NCI-H2196 (cell line): ENCODE data around the gene BCL7A.
A peak's percentile ranks its signal among the peaks of the same experiment; 100 is the strongest.

Source experiments
- DNase-seq: peaks from one replicate; lab custom pipeline; 2025; ENCODE audit not compliant: unreplicated experiment; lab: John Stamatoyannopoulos, UW

Gene BCL7A

DNA sequence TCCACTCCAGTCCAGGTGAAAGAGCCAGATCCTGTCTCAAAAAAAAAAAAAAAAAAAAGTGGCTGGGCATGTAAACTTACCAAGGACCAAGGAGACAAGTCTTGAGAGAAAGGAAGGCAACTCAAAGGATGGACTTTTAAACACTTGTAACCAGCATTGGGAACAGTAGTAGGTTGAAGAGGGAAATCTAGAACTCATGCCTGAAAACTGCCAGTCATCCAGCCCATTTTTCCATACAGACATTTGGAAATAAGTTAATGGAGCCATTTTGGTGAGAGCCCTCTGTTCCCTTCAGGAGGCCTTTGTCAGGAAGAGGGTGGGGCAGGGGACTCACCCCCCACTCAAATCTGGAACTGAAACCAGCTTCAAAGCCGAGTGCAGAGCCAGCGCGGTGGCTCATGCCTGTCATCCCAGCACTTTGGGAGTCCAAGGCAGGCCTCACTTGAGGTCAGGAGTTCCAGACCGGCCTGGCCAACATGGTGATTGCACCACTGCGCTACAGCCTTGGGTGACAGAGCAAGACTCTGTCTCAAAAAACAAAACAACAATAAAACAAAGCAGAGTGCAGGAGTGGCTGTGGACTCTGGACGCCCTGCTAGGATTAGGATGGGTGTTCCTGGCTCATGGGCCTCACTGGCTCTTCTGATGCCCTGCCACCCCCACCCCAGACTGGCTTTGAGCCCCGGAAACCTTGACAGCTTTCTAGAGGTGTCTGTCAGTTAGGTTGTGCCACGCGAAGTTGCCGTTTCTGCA is 55.2 kb downstream of the BCL7A start:
- DNase-seq, result no peak

DNA sequence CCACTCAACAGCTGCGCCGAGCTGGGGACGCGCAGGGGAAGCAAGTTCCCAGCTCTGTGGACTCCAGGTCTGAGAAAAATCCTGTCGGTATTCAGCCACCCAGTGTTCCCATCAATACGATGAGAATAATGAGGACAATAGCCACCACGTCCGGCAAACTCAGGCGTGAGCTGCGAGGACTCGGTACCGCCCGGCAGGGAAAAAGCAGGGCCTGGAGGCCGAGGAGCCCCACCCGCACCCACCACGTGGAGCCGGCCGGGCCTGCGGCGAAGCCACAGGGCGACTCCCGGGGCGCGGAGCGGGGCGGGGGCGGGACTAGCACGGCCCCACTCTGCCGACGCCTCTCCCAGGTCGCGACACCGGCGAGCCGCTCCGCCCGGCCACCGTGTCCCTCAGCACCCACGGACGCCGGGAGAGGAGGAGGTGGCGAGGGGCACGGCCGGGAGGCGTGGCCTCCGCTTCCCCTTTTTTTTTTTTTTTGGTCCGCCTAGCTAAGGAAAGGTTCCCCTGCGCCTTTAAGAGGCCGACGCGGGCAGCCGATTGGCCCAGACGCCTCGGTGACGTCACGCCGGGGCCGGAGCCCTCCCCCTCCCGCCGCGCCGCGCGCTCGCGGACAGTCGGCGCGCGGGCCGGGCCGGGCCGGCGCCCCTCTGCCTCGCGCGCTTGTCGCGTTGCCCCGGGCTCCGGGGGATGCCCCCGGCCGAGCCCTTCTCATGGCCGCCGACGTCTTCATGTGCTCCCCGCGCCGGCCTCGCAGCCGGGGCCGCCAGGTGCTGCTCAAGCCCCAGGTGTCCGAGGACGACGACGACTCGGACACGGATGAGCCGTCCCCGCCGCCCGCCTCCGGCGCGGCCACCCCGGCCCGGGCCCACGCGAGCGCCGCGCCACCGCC is 56.7 kb downstream of the BCL7A start, which contains the start of gene MLXIP:
TSS of gene MLXIP (plus strand) at position 616 of the 892 bp plus-strand sequence. CDS start at position 714, 98 bp downstream.
- DNase-seq, result peak; percentile 92

DNA sequence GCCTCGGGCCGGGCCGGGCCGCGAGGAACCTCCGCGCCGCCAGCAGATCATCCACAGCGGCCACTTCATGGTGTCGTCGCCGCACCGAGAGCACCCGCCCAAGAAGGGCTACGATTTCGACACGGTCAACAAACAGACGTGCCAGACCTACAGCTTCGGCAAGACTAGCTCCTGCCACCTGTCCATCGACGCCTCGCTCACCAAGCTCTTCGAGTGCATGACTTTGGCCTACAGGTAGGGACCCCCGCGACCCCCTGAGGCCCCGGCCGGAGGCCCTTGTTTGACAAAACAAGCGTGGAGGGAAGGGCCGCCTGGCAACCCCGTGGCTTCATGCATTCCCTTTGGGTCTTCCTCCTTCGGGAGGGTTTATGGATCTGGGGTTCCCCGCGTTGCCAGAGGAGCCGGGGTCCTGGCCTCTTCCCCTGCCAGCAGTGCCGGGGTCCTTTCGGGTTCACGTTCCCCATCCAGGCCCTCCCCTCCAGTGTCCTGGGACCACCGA is 57.4 kb downstream of the BCL7A start:
- no peak for DNase-seq

DNA sequence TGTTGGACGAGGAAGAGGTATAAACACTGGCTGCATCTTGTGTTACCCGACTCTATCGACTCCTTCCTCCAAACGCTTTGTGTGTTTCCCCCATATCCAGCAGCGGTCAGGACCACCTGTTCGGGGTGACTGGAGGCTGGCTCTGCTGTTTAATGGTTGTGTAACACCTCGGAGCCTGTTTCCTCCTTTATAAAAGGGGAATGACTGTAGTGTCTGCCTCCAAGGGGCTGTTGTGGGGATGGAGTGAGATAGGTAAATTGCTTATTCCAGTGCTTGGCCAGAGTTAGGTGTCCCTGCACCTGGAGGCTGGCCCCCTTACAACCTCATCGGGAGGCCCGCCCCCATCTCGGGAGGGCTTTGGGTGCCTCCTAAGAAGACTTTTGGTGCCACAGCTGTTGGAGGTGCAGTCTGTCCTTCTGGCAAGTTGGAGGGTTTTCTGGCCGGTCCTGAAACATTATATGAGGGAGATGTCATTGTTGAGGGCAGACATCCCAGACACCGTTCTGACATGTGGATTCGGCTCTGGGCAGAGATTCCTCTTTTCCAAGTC is 57.9 kb downstream of the BCL7A start:
- DNase-seq, result no peak

DNA sequence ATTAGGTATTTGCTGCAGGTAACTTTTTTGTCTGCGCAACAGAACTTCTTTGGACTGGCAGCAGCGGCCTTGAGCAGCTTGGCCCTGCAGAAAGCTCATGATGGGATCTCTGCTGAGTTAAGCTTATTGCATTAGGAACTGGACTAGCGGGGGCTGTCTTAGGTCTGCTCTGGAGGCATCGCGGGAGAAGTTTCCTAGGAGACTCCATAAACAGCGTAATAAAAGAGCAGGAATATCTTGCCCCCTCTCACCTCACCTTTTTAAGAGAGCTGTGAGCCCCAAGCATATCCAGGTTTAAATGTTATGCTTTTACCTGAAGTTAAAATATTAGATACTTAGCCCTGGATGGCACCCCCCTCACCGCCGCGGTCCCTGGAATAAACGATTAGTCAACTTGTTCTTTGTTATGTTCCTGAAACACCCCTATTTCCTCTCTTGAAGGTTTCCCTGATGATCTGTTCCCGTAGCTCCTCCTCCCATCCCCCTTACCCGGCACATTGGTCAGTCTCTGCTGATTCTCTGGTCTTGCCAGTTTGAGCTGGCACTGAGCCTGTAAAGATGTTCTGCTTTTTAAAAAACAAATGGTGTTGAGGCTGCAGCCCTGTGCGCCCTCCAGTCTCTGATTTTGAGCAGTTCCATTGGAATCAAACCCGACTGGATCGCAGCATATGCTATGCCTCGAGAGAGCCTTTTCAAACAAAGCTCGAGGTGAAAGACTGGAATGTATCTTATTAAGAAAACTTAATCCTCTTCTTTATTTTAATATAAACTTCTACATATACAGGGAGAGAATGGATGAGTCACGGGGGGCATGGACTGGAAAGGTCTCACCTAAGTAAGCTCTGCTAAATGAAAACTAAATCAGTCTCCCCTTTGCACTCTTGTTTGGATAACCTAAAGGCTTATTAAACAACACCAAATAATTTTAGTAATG is 58.7 kb downstream of the BCL7A start:
- peak; percentile 39 for DNase-seq

DNA sequence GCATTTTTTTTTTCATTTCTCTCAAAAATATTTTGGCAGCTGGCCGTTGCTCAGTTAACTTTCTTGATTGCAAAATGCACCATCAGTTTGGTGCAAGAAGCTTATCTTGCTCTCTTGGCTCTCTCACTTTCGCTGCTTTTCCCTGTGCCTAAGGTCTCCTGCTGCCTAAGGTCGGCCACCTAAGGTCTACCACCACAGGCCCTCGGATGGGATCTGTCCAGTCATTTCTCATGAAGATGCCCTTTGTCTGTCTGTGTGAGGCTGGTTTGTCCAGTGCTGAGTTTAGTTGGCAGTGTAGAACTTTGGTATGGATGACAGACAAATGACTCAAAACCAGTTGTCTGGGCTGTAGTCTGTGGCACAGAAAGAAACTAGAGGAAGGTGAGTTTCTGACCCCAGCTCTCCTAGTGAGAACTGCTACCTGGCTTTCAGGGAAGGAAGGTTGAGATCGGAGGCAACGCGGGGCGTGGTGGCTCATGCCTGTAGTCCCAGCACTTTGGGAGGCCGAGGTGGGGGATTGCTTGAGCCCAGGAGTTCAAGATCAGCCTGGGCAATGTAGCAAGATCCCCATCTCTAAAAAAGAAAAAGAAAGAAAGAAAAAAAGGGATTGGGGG is 59.5 kb downstream of the BCL7A start:
- no peak for DNase-seq

DNA sequence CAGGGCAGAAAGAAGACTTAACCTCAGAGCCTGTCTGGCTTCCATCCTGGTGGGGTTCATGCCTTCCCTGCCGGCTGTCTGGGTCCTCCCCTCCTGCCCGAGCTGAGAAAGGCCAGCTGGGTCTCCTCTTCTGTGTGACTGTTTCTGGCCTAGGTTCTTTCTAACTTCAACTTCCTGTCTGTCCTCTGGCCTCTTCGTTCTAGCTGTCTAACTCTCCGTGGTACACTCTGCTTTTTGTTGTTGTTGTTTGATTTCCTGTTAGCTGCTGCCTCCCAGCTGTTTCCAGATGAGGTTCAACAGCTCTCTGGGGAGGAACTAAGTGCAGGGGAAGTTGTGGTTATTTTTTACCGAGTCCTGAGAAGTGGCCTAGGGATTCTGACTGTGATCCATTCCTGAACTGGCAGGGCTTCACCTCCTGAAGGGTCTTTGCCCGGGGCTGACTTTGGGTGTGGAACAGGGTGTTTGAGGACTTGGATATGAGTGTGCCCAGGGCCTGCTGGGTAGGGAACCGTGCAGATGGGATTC is 60.1 kb downstream of the BCL7A start:
- DNase-seq, result no peak

DNA sequence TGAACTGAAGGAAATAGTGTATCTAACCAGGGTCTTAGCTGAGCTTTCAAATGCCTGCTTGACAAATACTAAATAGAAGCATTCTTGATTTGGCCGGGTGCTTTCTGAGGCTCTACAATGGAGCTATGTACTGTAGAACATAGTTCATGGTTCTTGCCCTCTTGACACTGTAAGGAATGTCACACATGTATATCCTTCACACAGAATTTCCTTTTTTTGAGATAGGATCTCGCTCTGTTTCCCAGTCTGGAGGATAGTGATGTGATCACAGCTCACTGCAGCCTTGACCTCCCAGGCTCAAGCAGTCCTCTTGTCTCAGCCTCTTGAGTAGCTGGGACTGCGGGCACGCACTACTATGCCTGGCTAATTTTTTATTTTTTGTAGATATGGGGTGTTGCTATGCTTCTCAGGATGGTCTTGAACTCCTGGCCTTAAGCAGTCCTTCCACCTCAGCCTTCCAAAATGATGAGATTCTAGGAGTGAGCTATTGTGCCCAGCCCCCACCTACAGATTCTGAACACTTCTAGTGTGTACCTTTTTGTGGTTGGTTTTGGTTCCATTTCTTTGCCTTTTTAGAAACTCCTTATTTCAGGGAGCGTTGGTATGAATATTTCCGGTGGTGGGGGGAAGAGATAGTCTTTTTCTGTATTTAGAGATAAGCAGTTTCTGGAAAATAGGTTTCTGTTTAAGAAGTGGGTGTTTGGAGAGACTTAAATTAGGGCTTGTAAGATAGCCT is 61.1 kb downstream of the BCL7A start:
- DNase-seq, result no peak

DNA sequence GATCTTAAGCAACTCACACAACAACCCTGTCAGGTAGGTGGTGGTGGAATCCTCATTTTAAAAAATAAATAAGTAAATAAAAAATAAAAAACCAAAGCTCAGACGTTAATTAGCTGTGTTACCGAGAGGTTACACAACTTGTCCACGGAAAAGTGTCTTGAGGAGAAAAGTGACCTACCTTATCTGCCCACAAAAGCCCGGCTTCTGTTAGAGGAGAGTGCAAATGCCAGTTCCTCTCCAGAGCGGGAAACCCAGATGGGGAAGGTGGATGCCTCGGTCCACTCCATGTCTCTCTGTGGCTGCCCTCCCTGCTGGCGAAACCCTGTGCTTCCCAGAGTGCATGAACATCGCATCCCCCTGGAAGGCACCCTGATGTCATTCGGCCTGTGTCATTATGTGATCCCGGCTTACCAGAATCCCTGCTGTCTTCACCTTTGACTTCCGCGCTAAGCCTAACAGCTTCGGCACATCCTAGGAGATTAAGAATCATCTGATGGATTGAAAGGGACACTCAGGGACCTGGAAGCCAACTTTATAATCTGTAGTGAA is 63.2 kb downstream of the BCL7A start:
- DNase-seq, result no peak

DNA sequence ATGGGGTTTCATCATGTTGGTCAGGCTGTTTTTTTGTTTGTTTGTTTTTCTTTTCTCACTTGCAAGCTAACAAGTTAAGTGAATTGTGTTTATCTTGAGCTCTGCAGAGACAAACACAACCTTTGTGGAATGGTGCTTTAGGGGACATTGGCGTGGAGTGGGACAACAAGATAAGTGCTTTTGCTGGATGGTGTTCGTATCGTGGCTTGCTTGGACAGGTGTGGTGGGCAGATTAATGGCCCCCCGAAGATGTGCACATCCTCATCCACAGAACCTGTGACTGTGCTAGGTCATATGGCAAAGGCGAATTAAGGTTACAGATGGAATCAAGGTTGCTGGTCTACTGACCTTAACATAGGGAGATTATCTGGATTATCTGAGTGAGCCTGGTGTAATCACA is 63.9 kb downstream of the BCL7A start:
- no peak for DNase-seq

DNA sequence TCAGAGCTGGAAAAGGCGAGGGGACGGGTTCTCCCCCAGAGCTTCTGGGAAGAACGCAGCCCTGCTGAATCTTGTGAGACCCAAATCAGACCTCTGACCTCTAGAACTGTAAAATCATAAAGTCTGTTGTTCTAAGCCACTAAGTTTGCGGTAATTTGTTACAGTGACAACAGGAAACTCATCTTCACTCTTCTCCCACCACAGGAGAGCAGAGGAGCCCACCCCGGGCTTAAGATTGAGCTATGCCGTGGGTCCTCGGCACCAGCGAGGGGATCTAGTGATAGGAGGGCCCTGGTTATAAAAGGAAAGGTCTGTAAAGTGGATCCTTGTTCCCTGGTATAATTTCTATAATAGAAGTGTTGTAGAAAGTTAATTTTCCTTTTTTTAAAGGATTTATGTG is 64.4 kb downstream of the BCL7A start:
- no peak for DNase-seq

DNA sequence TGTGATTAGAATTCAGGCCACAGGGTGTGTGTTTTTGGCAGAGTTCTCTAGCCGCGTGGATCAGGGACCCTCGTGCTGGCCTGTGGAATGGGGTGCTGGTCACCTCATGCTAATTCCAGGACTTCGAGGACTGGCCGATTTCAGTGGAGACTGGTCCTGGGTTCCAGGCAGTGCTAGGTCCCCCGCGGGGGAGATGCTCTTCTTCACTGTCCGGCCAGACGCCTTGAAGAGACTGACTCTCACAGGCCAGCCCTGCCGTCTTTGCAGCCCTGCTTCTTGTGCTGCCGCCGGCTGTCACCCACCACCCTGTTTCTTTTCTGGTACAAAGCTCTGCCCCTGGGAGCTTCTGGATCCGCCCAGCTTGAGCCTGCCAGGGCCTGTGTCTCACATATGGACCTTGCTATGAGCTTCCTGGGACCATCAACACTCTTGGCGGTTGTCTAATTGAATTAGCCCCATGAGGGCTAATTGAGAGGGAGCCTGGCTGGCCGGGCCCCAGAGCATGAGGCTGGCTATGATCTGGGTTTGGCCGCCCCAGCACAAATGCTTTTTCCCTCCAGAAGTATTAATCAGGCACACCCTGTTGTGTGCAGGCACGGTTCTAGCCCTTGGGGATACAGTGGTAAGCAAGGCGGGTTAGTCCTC is 65.1 kb downstream of the BCL7A start:
- no peak for DNase-seq

DNA sequence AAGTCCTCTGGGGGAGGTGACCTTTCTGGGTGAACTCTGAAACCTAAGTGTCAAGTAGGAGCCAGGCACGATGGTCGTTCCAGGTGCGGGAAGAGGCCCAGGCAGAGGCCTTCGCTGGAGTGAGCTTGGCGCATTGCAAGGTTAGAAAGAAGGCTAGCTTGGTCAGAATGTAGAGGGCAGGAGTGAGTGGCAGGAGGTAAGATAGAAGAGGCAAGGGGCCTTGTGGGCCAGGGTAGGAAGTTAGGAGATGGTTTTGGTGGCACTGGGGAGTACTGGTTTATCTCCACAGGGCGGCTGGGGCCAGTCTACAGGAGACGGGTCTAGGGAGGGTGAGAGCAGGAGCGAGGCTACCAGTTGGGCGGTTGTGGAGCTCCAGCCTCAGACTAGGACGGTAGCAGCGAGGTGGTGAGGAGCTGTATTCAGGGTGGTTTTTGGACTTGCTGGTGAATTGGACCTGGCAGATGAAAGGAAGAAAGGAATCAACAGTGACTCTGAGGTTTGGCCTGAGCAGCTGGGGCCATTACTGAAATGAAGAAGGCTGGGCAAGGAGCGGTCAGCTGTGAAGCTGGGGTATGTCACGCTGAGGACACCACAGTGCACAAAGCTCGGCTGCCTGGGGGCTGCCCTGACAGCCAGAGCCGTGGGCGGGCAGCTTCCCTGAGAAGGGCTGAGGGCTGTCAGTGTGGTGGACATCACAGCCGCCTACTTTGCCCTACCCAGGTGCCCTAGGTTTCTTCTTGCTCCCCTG is 65.9 kb downstream of the BCL7A start:
- no peak for DNase-seq

DNA sequence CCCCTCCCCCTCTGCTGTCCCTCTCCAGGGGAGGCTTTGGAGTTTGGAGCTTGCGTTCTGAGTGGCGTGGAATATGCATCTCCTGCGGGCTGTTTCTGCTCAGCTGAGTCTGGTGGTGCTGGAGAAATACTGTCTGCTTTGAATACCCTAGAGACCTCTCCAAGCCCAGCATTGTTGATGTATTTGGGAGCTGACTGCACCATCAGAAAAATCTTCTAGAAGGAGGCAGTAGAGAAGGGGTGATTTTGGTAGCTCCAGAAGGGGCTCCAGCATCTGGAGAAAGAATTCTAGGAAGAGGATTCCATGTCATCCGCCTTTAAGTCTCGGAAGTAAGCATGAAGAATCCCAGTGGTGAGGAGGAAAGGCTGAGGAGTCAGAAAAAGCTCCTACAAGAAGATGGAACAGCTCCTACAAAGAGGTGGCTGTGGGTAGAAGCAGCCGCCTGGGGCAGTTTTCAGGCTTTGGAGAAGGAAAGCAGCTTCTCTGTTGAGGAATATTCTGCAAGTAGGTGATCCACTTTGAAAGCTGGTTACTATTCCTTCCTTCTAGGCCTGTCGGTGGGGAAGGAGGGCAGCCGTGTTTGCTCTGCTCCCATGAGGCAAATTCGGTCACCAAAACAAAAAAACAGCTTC is 66.6 kb downstream of the BCL7A start:
- DNase-seq, result no peak

DNA sequence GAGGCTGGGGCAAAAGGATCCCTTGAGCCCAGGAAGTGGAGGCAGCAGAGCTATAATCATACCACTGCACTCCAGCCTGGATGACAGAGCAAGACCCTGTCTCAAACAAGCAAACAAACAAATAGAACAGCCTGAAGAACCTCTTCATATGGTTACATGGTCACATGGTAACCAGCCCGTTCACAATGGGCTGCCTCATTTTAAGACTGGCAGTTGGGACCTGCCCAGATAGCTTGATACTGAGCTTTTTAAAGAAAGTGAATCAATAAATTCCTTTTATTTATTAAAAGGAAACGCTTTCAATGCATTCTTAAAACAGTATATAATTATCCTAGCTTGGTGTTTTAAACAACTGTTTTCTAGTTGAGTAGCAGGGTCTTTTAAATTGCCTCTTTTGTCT is 67.4 kb downstream of the BCL7A start:
- DNase-seq, result no peak

DNA sequence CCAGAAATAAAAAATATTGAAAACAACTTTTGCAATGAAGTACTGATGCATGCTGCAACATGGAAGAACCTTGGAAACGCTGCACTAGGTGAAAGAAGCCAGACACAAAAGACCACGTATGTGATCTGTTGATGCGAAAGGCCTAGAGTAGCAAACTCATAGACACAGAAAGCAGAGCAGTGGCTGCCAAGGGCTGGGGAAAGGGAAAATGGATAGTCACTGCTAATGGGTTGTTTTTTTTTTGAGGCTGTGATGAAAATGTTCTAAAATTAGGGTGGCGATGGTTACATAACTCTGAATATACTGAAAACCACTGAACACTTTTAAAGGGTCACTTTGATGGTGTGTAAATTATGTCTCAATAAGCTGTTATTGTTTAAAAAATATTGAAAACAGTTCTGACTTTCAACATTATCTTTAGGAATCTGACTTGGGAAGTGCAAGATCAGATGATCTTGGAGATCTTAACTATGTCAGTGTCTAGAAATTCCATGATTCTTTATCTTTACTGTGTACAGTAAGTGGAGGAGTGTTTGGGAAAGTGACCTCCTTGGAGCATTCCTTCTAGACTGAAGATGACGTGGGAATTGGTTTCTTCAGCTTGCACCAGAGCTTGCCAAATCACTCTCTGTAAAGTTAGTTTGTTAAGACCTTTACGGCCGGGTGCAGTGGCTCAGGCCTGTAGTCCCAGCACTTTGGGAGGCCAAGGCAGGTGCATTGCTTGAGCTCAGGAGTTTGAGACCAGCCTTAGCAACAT is 69.3 kb downstream of the BCL7A start:
- DNase-seq, result no peak
